HG03135 (cell line): ENCODE results near the gene ROBO2.

Experiments used
- ATAC-seq: cut with Tn5 transposase; IDR thresholded peaks from one replicate; pipeline ENCODE4 v1.9.1; 2021; ENCODE audit warnings: mild to moderate bottlenecking, moderate library complexity; ENCODE audit not compliant: unreplicated experiment

ROBO2 gene

DNA sequence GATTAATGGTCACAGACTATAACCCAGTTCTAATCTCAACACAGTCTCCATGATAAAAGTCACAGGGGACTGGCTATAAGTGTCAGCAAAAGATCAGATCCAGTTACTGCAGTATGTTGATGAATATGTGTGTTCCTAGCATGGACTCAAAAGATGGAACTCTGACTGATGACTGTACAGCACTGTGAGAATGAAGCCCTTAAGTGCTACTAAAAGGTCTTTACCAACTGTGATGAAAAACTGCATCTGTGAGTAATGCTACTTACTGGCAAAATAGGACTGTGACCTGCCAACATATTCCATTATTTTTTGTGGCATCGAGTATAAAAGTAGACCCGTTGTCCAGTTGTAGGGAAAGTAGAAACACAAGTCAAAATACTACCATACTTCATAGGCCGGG, 284.2 kb downstream of the ROBO2 start:
- no peak for ATAC-seq

DNA sequence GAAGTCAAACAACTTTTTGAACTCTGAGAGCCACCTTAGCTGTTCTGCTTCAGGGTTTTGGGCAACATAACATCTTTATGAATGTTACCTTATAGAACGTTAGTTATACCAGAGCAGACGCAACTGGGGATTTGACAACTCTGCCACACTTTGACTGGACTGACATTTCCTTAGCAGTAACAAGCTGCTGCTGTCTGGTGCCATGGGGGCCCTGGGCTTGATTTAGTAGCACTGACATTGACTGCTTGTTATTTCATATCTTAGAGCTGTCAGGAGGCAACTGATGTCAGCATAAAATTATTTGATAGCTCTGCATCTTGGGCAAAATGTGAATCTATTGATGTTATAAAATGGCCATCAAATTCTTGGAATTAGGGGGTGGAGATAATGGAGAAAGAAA, 285.4 kb downstream of the ROBO2 start:
- ATAC-seq, result no peak

DNA sequence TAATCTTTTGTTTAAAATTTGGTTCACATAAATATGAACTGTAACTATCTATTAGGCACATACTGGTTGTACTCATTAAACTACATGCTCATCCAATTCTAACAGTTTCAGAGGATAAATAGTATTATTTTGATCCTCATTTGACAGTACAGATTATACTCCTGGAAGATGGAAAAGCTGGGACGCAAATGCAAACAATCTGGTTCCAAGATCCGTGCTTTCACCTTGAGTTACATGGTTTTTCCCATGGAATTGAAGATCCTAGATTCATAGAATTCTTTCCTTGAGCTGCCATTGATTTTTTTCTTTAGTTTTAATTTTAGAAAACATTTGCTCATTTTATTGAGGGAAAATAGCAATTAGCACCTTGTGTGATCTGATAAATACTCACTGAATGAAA, 285.8 kb downstream of the ROBO2 start:
- ATAC-seq, result no peak

DNA sequence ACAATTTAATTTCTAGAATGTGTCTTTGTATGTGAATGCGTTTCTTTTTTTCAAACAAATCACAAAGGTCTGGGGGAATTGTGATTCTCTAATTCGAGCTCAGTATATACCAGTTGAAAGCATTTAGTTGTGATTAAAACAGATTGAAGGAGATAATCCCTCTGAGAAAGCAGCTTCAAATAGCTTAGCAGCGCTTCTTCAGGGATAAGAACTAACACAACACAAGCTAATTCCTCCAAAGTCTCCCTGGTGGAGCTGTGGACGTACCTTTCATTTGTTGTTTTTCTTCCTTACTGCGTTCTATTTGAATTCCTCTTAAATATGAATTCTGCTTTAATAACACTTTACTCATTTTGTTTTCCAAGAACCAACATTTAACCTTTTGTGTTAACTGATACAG, 286.7 kb downstream of the ROBO2 start:
- no peak for ATAC-seq

DNA sequence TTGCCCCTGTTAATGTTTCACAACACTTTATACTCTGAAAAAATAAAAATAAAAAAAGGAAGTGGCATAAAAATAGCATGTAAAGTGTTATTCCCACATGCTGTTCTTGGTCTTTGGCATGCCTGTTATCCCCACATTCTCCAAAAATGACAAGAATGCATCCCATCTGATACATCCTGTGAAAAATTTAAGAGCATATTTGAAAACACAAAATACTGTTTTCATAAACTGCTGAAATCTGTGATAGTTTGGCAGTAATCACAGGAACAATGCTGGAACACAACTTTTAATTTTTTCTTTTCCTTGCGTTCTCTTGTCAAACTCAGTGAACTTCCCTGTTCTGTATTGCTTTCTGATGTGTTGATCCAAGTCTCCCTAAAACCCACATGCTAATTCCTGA, 288.8 kb downstream of the ROBO2 start:
- ATAC-seq, result no peak

DNA sequence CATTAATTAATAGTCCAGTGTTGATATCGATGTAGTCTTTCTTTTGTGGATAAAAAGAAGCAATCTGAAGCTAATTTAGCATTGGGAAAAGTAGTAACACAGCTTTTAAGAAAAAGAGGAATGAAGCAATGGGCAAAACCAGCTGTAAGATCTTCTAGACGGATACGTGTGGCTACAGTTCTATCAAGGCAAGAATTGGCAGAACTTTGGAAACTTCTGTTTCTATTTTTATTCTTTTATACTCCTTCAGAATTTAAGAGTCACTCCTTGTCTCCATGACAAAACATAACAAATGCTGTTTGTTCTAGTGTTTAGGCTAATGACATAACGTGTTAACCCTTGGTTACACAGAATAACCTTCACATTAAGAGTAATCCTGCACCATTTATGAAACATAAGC, 289.2 kb downstream of the ROBO2 start:
- no peak for ATAC-seq

DNA sequence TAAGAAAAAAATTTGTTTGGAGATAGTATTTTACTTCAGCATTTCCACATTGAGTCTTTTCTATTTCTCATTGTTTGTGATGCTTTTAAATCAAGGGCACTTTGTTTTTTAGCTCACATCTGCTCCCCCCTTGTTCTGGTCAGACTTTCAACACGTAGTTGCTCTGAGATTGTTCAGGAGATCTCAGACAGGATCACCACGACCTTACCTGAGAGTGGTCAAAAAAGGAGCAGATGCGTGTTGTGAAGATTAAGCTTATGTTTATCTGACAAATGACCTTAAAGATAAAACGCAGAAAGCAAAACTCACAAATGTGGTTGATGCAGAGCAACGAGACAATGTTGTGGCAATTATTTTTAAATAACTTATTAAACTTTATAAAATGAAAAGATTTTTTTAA, 298.3 kb downstream of the ROBO2 start:
- no peak for ATAC-seq

DNA sequence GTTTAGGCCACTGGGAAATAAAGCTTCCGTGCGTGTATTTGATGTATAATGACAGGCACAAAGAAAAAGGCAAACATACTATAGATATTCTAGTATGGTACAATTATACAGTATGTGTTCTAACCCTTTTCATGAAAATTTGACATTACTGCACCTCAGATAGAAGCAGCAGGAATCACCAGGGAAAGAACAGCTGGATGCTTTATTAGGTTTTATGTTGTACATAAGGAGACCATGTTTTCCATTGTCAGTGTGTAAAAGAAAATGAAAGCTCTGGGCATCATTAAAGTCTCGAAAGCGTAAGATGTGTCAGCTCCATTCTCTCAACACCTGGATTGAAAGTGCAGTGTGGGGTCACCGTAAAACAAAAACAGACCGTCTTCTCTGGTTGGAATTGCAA, 302.1 kb downstream of the ROBO2 start:
- no peak for ATAC-seq

DNA sequence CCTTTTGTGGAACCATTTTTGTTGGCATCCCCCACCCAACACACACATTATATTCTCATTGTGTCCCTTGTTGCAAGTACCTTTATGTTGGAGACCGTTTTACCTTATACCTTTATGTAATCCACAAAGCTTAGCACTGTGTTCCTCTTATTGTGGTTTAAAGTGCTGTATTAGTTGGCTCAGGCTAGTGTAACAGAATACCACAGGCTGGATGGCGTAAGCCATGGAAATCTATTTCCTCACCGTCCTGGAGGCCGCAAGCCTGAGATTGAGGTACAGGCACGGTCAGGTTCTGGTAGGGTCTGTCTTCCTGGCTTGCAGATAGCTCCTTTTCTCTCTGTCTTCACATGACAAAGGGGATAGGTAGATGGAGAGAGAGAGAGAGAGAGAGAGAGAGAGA, 302.8 kb downstream of the ROBO2 start:
- ATAC-seq, result no peak

DNA sequence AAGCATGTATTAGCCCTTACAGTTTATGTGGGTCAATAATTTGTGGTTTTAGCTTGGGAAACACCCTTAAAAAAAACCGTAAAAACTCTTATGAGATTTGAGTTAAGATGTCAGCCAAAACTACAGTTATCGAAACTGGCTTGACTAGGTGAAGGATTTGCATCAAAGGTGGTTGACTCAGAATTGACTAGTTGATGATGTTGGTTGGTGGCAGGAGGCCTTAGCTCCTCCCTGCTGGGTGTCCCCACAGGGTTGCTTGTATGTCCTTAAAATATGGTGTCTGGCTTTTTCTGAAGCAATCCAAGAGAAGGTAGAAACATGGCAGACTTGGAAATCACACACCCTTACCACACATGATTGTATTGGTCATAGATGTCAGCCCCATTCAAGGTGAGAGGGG, 305.1 kb downstream of the ROBO2 start:
- no peak for ATAC-seq

DNA sequence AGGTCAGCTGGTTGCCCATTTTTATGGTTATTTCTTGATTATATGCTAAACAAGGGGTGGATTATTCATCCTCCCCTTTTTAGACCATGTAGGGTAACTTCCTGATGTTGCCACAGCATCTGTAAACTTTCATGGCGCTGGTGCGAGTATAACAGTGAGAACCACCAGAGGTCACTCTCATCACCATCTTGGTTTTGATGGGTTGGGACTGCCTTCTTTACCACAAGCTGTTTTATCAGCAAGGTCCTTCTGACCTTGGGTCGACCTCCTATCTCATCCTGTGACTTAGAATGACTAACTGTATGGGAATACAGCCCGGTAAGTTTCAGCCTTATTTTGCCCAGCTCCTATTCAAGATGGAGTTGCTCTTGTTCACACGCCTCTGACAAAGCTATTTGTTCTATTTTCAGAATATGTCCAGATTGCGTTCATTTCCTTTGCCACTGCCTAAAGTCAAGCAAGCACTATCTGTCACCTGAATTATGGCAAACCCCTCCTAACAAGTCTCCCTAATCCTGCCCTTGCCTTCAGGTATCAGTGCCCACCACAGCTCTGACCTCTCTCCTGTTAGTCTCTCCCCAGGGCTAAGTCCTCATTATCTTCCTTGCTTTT, 308.5 kb downstream of the ROBO2 start:
- ATAC-seq, result no peak

DNA sequence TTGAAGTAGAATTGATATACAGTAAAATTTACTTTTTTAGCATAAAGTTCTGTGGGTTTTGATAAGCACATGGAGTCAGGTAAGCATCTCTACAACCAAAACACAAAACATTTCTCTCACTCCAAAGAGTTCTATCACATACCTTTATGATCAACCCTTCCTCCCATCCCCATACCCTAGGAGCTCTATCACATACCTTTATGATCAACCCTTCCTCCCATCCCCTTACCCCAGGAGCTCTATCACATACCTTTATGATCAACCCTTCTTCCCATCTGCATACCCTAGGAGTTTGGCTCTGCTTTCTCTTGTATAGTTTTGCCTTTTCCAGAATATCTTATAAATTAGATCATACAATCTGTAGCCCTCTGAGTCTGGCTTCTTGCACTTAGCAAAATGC, 315.1 kb downstream of the ROBO2 start:
- ATAC-seq, result no peak

DNA sequence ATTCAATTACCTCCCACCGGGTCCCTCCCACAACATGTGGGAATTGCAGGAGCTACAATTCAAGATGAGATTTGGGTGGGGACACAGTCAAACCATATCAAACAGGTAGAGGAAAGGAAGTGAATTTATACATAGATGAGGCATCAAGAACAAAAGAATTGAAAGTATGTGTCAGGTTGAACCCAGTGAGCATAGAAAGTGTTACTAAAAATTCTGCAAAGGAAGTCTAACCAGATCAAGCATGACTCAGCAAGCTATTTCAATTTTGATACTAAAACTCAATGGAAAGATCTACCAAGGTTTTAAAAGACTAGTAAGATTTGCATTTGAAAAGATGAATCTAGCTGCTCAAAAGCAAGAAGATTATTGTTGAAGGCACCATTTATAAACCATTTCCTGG, 323.0 kb downstream of the ROBO2 start:
- ATAC-seq, result no peak

DNA sequence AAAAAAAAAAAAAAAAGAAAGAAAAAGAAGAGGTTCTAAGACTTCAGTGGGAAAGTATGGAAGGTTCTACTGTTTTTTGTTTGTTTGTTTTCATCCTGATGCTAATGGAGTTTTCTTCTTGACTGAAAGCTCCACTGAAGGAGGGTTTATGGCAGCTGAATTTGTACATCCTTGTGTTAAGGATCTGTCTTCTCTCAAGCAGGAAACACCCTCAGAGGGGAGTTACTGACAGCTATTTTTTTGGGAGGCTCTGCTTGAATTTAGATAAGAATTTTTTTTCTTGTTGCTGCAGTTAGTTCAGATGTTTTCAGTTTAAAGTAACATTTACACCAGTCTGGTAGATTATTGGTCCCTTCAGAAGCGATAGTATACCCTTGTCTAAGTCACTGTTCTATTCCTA, 325.3 kb downstream of the ROBO2 start:
- ATAC-seq, result no peak

DNA sequence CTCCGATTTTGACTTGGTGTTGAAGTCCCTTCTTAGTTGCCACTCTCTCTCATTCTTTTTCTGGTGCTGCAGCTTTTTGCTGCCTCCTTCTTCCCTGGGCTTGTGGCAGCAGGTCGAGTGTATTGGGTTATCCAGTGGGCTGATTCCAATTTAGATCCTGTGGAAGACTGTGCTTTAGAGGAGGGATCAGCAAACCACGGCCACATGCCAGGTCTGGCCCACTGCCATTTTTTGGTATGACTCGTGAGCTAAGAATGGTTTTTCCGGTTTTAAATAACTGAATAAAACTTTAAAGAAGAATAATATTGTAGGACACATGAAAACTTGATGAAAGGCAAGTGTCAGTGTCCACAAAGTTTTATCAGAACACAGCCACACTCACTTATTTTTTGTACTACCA, 330.5 kb downstream of the ROBO2 start:
- no peak for ATAC-seq

DNA sequence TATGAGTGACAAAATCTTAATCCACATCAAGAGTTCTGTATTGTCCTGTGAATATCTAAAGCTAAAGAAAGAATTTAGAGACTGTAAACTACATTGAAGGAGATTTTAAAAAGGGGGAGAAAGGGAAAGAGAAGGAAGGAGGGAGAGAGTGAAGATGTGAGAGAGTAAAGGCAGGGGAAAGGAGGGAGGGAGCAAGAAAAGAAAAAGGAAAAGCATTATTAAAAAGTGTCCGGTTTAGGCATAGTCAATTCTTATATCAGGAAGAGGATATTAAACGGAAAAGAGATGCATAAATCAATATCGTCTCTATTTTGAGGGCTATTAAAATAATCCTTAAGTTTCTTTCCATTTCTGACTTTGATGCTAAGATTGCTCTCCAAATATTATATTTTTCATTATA, 332.1 kb downstream of the ROBO2 start:
- ATAC-seq, result no peak

DNA sequence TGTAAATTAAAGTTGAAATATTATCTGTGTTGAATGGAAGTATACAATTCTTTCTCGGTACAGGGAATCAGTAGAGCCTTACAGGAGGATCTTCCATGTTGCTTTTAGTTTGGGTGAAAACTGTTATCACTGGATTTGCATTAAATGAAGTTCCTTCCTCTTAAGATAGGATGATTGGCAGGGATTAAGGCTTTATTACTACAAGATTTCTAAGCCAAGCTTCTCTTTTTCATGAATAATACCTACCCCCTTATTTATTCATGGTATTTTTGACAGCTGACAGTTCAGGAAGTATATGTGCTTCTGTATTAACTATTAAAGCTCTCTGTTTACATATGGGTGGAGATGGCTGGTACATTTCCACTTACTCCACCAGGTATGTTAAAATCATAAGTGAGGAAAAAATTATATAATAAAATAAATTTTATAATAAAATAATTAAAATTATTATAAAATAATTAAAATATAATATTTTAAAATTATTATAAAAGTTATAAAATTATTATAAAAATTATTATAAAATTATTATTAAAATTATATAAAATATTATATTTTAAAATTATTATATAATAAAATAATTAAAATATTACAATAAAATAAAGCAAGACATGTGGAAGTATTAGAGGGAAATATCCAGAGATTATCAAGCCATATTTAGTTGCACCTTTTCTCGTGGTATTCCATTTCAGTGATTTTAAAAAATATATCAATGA, 332.9 kb downstream of the ROBO2 start:
- no peak for ATAC-seq

DNA sequence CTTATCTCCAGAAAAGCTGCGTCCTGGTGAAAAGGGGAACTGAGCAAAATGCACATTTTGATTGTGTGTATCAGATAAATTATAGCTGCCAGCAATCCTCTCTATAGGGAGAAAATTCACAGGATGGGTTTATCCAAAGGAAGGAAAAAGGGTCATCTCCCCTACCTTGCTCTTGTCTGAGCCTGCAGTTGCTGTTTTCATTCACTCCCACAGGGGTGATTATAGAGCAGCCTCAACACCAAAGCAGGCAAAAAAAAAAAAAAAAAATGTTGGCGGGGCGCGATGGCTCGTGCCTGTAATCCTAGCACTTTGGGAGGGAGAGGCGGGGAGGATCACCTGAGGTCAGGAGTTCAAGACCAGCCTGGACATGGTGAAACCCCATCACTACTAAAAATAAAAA, 333.7 kb downstream of the ROBO2 start:
- ATAC-seq, result no peak

DNA sequence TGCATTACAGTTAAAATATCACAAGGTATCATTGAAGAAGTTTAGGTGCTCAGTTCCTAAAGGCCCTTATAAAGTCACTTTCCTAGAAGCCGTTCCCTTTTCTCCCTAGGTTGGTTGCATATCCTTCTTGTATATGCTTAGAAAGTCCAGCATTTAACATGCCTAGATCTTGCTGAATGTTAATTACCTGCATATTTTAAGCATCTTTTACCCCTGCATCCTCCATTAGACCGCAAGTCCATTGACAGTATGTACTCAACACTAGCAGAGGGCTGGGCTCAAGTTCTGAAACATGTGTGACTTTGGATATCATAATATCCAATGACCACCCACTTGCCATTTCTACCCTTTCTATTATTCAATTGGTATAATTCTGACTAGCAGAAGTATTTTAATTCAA, 336.6 kb downstream of the ROBO2 start:
- no peak for ATAC-seq

DNA sequence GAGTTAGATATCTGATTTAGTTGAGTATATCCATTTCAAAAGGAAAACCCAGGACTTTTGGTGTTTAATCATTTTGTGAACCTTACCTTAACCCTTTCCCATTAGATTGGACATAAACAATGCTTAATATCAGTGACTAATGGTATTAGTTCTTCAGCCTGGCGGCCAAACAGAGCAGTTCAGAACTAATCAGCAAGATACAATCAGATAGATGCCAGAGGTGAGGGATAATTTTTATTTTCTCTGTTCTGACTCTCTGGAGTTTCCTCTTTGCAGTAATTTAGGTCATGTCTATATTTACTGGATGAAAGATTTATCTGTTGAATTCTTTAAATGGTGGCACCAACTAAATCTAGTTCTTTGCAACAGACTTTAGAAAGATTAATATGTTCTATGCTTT, 337.8 kb downstream of the ROBO2 start:
- no peak for ATAC-seq

DNA sequence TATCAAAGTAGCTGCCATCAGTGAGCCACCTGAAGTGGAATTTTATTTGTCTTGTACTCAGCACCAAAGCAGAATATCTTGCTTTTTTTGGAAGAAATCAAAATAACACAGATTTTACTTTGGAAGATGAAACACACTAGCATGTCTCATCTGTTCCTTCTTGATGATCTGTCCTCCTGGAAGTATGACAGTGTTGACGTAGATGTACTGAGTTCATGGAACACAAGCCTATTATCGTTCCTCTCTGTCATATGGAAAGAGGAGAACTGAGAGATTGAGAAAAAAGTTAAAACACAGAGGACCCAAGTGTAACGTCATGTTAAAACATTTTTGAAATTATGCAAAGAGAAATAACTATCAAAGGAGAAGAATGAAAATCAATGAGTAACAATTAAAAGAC, 340.2 kb downstream of the ROBO2 start:
- ATAC-seq, result no peak

DNA sequence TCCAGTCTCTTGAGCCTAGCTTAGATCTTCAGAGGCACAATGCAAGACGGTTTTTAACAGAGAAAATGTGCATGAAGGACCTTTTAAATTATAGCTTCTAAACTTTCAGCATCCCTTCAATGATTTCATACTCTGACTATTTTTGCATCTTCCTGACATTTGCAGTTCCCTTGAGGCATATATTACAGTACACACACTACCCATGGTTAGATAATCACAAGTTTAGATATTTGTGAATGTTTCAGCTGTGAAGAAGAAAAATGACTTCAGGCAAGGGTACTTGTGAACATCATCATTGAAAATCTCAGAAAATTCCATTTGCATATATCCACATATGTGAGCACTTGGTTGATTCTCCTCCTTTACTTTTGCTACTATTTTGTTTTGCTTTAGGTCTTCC, 341.5 kb downstream of the ROBO2 start:
- ATAC-seq, result no peak

DNA sequence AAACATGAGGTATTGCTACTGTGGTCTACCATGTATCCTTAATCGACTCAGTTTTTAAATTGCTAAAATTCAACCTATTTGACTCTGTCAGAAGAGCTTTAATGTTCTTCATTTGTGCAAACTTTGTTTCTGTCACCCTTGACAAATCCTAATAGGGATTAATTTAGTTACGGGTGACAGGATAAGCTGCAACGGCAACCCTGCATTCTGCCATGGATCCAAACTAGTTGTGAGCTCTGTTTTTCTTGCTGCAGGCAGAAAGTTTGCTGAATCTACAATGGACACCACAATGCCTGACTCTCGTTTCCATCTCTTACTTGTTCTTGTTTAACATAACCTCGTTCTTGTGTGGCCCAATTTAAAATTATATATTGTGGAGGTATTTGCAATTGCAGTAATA, 352.3 kb downstream of the ROBO2 start:
- ATAC-seq, result no peak
